ENCODE measurements around the gene TEP1.
A peak's percentile ranks its signal among the peaks of the same experiment; 100 is the strongest.

TEP1 gene

DNA sequence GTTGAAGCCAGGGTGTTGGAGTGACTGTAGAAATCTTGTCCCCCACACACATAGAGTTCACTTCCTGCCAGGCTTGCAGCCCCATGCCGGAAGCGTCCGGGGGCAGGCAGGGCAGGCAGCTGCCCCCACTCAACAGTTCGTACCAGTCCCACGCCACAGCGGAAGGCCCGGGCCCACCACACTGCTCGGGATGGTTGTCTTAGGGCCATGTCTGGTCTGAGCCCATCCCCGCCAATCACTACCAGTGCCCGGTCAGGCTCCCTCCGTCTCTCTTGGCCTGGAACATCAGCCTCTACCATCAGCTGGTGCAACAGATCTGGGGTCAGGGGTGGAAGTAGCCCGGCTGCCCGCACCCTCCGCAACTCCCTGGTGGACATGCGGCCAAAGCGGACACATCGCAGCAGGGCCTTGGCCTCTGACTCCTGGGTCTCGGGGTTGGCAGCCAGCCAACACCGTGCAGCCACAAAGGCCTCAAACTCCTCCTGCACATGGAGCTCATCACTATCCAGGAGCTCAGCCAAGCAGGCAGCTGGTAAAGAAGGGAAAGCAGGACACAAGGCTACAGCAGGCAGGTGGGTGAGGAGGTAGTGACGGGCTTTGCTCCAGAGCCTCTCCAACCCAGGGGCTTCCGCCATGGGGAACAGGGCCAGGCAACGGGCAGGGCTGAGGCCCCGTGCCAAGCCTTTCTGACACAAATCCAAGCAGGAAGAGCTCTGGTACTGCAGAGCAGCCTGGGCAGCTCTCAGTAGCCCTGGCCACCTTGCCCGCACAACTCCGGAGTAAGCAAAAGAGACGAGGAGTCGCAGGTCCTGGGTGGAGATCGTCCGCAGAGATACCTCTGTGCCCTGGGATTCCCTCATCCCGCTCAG lies 16.7 kb upstream of the TEP1 start:
- DNase-seq (ENCODE audit: low spot score), result no peak

DNA sequence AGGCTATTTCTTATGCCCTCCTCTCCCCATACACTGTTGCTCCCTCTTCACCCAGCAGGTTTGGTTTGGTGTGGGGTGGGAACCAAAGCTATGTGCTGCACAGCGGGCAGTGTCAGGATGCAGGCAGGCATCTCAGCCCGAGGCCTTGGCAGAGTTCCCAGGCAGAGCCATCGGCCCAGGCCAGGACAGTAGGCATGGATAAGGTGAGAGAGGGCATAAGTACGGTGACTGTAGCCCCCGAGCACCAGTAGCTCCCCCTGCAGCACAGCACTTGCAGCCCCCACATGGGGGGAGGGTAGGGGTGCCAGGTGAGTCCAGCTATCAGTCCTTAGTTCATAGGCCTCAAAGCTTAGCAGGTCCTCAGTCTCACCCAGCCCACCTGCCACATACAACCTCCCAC lies 15.5 kb upstream of the TEP1 start:
- DNase-seq (ENCODE audit: low spot score), result no peak

DNA sequence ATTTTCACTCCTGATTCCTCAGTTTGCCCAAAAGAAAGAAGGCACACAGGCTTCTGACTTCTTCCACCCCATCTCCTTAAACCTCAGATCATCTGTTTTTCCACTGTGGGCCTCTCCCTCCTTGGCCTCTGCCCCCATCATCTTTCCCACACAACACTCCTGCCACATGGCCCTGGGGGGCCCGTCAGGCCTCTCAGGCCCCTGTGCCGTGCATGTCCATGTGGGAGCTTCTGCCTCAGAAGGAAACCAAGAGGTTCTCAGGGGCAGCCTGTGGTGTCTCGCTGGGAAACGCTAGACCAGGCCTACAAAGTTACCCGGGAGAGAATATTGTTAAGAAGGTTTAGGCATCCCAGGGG lies 14.7 kb upstream of the TEP1 start:
- no peak for DNase-seq (ENCODE audit: low spot score)

DNA sequence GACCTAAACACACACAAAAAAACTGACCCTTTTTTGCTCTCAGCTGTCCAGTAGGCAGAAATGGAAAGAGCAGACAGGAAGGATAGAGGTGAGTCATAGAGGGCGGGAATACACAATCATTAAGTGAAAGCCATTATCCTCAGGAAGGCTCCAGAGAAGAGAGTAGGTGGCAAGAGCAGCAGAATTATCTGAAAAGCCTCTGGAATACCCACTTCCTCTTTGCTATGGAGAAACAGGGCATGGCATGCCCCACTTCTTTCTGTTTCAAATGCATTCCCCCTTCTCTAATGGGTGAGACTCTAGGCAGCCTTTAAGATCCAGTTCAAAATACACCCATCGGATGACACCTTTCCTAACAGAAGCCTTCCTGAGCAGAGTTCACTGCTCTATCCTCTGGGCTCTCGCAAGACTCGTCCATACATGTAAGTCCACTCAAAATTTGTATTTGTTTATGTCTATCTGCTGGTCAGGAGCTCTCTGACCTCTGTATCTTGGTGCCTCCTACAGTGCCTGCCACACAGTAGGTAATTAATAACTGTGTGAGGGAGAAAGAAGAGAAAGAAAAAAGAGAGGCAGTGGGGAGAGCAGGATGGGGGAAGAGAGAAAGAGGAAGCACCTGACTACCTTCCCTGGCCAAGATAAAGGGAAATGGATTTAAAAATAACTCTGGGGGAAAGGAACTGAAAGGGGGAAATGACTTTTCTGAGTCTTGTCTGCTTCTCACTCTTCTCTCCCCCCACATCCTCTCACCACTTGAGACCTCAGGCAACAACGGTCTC lies 14.1 kb upstream of the TEP1 start:
- DNase-seq (ENCODE audit: low spot score), result peak; percentile 75

DNA sequence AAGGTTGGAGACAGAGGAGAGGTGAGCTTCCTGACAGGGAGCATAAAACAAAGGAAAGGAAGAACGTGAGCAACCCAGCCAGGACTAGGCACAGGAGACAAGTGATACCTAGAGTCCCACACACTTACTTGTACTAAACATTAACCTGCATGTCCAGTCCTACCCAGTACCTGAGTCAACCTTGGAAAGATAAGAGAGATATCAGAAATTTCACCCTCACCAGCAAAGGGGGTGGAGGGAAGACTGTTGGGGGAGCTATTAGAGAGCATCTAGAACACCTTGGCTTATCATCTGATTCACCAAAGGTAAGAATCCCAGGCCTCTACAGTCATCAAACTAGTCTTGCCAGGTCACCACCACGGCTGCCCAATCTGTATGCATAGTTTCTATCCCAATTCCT lies 11.6 kb upstream of the TEP1 start:
- DNase-seq (ENCODE audit: low spot score), result no peak

DNA sequence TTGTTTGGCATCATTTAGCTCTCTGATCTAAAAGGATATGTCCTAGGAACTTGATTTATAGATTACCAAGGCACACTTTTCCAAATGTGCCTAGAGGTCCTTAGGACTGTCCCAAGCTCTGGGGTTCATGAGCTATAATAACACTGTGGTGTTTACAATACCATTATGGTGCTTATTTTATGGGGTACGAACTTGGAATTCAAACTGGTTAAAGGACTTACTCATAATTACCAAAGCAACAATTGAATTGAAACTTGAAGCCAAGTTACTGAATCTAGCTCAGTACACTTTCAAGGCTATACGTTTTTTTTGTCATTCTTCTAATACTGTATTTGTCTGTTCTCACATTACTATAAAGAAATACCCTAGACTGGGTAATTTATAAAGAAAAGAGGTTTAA lies 9.6 kb upstream of the TEP1 start:
- DNase-seq (ENCODE audit: low spot score), result no peak

DNA sequence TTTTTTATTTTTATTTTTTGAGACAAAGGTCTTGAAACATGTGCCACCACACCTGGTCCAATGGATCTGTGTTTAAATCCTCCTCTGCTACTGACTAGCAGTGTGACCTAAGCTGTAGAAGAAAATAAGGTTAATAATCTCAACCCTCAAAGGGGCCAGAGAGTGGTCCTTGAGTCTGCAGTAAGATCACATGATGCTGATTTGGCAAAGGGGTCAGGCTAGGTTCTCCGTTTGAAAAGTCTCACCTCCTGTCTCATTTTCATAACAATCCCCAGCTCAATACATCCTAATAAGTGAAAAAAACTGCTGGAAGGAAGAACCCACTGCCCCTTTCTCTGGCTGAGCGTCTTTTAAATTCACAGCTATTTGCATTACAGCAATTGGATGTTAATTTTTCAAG lies 8.0 kb upstream of the TEP1 start:
- DNase-seq (ENCODE audit: low spot score), result no peak

DNA sequence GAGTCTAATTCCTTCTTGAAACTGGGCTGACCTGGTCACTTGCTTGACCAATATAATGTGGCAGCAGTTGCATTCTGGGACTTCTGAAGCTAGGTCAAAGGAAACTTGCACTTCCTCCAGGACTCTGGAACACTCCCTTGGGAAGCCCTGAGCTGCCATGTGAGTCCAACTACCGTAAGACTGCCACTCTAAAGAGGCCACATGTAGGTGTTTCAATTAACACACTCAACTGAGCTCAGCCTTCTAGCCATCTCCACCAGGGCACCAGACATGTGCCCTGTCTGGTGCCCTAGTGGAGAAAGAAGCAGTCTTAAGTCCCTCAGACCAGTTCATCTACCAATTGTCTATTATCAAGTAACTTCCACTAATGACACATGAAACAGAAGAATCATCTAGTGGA lies 6.1 kb upstream of the TEP1 start:
- DNase-seq (ENCODE audit: low spot score), result no peak

DNA sequence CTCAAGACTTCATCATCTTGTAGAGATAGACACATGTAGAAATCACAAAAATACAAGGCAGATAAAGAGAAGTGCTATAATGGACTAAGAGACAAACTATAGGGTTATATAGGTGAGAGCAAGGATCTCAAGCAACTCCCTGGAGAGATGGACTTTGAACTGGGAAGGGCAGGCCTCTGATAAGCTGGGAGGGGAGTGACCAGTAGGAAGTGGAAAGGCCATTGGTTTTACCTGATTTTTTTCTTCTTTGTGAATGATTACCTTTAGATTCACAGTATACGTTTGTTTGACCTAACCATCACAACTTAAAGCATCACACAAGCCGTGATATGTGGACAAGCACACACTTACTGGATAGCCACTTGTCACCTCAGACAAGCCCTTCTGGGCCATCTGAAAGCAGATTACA lies 5.2 kb upstream of the TEP1 start:
- no peak for DNase-seq (ENCODE audit: low spot score)

DNA sequence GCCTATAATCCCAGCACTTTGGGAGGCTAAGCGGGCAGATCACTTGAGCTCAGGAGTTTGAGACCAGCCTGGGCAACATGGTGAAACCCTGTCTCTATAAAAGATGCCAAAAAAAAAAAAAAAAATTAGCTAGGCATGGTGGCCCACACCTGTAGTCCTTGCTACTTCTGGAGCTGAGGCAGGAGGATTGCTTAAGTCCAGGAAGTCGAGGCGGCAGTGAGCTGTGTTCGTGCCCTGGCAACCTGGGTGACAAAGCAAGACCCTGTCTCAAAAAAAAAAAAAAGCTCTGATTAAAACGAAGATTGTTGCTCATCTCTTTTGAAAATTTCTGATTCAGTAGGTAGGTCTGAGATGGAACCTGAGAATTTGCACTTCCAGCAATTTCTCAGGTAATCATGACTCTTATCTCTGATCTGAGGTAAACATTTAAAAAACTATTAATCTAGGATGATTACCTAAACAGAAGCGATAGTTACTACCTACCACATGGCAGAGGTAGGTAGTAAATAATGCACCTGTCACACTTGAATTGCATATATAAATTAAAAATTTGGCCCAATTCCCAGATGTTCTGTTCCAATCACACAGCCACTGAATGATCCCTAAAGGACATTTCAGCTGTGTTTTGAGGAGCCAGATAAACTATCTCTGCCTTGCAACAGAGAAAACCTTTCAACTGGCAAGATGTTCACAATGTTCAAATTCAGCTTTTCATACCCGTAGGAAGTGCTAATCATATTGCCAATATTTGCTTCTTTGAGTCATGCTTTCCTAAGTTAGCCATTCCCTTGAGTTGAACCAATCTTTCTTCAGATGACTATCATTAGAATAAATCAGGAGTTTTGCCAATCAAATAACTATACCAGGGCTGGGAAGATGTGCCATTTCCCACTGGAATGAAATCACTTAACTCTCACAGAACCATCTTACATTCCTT lies 4.2 kb upstream of the TEP1 start:
- DNase-seq (ENCODE audit: low spot score), result no peak

DNA sequence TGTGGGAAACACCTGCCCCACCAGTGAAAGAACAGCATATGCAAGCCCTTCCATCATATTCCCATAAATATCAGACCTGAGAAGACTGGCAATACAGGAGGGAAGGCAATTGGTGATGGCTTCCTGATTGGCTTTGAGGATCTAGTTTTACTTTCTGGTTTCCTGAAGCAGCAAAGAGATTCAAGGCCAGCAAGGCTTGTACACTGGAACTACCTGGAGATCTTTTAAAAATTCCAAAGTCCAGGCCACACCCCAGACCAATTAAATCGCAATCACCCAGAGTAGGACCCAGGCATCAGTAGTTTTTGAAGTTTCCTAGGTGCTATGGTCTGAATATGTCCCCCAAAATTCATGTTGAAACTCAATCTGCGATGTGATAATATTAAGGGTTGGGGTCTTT lies 2.9 kb upstream of the TEP1 start:
- no peak for DNase-seq (ENCODE audit: low spot score)

DNA sequence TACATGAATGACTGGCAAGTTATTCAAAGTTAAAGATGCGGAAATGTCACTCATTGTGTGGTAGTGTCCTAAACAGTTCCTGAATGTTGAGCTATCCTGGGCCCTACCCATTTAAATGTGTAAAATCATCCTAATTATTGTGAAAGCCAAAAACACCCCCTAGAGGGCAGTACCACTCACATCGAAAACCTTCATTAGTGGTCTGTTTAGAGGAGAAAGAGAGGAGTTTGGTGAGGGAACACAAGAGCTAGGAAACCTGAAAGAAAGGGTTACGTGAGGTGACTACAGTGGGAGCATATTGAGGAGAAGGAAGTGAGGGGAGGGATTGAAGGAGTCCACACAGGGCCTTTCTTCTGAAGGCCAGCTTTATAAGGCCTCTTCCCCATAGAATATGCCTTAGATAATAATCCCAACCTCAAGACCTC lies 2.5 kb upstream of the TEP1 start:
- DNase-seq (ENCODE audit: low spot score), result peak; percentile 55

DNA sequence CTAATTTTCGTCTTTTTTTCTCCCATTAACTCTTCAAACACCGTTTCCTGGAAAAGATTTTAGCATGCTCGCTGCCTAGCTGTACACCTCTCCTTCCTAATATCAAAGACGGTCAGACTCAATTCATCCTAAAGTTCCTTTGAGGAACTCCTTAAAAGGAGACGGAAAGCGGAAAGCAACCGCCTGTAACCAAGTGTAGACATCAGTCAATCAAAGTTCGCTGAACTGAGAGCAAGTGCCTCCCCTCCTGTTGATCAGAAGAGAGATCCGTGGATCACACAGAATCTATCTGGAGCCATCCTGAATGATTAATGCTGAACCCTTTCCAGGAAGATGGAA lies 412 bp upstream of the TEP1 start:
- DNase-seq (ENCODE audit: low spot score), result no peak

DNA sequence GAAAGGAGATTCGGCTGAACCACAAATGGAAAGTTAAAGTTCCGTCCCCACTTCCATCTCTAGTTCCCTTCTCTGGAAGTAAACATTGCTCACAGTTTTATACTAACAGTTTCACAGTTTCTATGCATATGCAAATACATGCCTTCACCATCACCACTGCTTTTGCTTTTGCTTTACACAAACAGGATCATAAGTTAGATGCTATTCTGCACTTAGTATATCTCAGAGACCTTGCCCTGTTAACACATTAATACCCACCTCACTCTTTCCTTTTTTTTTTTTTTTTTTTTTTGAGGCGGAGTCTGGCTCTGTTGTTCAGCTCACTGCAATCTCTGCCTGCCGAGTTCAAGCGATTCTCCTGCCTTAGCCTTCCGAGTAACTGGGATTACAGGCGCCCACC lies 890 bp downstream of the TEP1 start:
- no peak for DNase-seq (ENCODE audit: low spot score)

DNA sequence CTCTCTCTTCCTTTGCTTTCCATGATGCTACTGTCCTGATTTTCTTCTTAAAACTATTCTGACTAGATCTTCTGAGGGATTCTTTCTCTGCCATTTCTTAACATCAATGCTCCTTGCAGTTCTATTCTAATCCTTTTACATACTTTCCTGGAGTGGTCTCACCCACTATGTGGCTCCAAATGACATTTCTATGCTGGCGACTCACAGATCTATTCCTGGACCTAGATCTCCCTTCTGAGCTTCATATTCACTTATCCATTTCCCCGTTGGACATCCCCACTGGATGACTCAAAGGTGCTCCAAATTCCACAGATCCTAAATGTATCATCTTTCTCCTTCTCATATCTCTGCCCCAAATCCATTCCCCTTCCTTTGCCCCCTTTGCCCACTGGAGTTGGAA lies 4.1 kb downstream of the TEP1 start:
- peak; percentile 53 for DNase-seq (ENCODE audit: low spot score)

DNA sequence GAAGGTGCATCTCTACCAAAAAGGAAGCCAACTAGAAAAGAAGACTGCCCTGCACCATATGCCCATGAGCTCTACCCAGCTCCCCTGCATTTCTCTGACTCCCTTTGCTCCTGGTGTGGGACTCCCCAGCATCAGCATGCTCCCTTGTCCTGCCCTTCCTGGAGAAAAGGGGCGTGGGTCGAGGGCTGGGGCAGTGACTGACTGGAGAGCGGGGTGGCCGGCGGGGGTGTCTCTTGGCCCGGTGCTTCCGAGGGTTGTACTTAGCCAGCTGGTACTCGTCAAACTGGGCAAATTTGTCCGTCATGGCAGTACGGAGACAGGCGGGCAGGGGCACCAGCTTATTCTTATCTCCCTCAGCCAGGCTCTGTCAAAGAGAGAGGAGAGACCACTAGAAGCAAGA lies 9.8 kb downstream of the TEP1 start:
- no peak for DNase-seq (ENCODE audit: low spot score)

DNA sequence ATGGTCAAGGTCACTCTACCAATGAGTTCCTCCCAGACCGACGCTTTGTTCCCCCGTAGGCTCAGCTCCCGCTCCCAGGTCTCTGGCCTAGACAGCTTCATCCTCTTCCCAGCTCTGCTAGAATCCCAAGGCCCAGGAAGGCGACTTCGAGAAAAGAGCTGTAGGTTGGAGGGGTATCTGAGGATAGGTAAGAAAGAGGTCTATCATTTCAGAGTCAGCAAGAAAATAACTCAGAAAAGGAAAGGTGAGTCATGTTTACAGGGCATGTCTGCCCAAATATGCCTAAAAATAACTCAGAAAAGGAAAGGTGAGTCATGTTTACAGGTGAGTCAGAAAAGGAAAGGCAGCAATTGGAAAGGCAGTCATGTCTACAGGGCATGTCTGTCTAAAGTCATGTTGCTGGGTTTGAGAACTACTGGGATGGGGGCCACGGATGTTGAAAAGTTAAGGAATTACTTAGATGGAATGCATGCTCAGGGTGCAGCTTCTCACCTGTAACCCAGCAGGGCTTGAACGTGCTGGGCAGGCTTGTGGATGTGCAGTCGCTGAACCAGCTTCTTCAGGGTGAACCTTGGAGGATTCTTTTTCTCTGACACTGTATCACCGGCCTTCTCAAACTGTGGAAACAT lies 12.2 kb downstream of the TEP1 start:
- DNase-seq (ENCODE audit: low spot score), result no peak

DNA sequence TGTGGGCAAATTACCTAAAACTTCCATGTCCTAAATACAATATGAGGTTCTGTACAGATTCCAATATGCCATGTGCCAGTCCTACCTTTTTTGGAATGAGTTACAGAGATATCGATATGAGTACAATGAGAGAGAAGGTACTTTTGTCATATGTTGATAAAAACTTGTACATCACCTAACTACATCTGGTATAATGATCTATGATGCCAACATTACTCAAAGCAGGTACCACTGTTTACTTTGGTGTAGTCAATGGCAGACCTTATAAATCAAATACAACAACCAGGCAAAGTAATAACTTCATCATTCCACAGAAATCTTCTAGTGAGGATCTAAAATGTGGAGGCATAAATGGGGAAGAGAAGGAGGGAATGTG lies 12.7 kb downstream of the TEP1 start:
- DNase-seq (ENCODE audit: low spot score), result no peak

DNA sequence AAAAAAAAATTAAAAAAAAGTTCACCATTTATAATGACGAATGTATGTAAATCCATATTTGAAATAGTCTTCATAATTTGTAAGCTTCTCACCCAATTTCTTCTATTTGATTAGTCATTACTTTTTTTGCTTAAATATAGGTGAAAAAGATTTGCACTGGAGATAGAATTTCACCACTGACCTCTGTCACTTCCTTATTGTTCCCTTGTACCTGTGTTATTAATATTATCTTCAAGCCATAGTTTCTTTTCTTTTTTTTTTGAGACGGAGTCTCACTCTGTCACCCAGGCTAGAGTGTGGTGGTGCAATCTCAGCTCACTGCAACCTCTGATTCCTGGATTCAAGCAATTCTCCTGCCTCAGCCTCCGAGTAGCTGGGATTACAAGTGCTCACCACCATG lies 15.8 kb downstream of the TEP1 start:
- DNase-seq (ENCODE audit: low spot score), result no peak

DNA sequence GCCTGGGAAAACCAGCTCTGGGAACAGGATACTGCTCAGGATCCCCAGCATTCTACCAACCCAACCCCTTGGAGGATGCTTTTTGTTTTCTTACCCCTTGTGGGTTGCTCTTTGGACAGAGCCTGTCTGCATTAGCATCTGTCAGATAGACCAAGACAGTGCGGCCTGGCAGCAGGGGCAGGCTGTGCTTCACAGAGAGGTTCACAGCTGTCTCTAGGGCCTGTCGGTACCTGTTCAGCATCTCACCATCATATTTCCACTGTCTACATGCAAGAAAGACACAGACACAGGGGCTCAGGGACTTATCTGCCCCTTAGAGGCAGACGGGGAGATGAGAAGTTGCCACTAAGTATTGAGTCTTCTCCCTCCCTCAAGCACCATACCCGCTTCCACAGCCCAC lies 21.8 kb downstream of the TEP1 start:
- DNase-seq (ENCODE audit: low spot score), result no peak

DNA sequence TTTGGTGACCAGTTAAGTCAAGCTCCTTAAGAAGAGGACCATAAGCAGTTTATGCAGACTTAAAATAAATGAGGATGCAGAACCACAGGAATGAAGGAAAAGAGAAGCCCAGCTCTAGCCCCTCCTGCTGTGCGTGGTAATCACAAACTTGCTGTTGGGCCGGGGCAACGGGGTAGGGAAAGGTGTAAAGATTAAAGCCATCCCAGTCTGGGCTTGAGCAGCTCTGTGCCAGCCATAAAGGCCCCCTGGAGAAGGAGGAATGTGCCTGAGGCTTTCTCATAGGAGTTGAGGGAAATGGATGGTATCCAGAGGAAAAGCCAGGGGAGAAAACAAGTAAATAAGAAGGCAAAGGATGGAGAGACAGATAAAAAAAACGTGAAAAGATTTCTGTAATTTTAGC lies 25.1 kb downstream of the TEP1 start:
- DNase-seq (ENCODE audit: low spot score), result no peak

DNA sequence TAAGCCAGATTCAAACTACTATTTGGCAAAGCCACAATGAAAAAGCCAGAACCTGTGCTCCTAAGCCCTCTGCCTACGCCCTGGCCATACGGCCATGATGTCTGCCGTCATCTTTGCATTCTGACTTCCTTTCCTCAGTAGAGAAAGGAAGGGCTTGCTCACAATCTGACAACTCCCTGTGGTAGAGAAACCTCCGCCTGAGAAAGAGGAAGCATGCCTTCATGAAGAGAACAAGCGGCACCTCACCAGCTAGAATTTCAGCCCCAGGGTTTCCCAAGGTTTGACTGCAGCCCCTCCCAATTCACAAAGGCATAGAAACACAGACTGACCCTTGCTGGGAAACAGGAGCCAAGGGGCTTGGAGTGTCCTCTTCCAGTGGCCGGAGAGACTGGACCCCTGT lies 25.7 kb downstream of the TEP1 start:
- DNase-seq (ENCODE audit: low spot score), result no peak
